HepG2 (cell line): ENCODE data around the gene CPAMD8. TPM values are rescaled to one million over a fixed set of nuclear protein-coding genes. Genes with fewer than 3 reads are reported as not detected.
A peak's percentile ranks its signal among the peaks of the same experiment; 100 is the strongest.

Experiments
- FOXK1 ChIP-seq: sonication (generic); formaldehyde crosslinking; IDR thresholded peaks from 2 replicates; pipeline ENCODE4 v1.4.0; 2020; ENCODE audit warnings: low read depth, missing genetic modification reagents, borderline replicate concordance
- MTF2 ChIP-seq: sonication (generic); formaldehyde crosslinking; IDR thresholded peaks from 2 replicates; pipeline ENCODE4 v1.5.0; 2020; ENCODE audit warnings: missing genetic modification reagents, borderline replicate concordance
- NFIC ChIP-seq: IDR thresholded peaks from 2 replicates; pipeline ENCODE4 v1.6.1; 2012; ENCODE audit warnings: mild to moderate bottlenecking, low read length, inconsistent platforms
- PAWR ChIP-seq: sonication (generic); formaldehyde crosslinking; IDR thresholded peaks from 2 replicates; pipeline ENCODE4 v1.4.0; 2020; ENCODE audit warnings: missing genetic modification reagents, mild to moderate bottlenecking, borderline replicate concordance
- SRSF9 ChIP-seq: fragments of 200-400 bp; formaldehyde crosslinking; IDR thresholded peaks from 2 replicates; pipeline ENCODE4 v1.6.1; 2018; ENCODE audit warnings: borderline replicate concordance, mild to moderate bottlenecking, low read depth, low read length; ENCODE audit not compliant: insufficient read depth, poor library complexity, severe bottlenecking
- ZBTB20 ChIP-seq: sonication (generic); formaldehyde crosslinking; IDR thresholded peaks from 2 replicates; pipeline ENCODE4 v1.8.1; 2023; ENCODE audit warnings: missing genetic modification reagents, low read depth, mild to moderate bottlenecking, borderline replicate concordance
- ZNF790 ChIP-seq: sonication (generic); formaldehyde crosslinking; IDR thresholded peaks from 2 replicates; pipeline ENCODE4 v1.8.0; 2022; ENCODE audit warnings: missing genetic modification reagents, mild to moderate bottlenecking, borderline replicate concordance
- polyA plus RNA-seq, 8 experiments: library from polyadenylated mRNA; depleted of rRNA in 3 of 8; stranded (reverse) in 7 of 8; unstranded in 1 of 8; fragments of >200 nt; fragmentation: Illumina TruSeq in 4 of 8; extraction: Trizol in 4 of 8; gene quantifications; 2 replicates each; pipeline versions ENCODE4 v1.2.1 to v1.2.3, GENCODE V29; 2011 to 2016; ENCODE audit warnings: low read depth in 4 of 8, missing spikeins in 1 of 8, mixed read lengths in 1 of 8; ENCODE audit not compliant: insufficient read depth in 1 of 8
- total RNA-seq, 5 experiments: library from RNA; depleted of rRNA; stranded (reverse); fragments of >200 nt; fragmentation: Illumina TruSeq; extraction: Trizol; gene quantifications; 2 replicates each; pipeline ENCODE4 v1.2.3, GENCODE V29; 2016; ENCODE audit warnings: low read depth in 1 of 5
- TF ChIP-seq, protein P1 (sequence below): sonication (generic); formaldehyde crosslinking; IDR thresholded peaks from 2 replicates; pipeline ENCODE4 v1.5.0; 2020; ENCODE audit warnings: missing genetic modification reagents
- TF ChIP-seq, protein P2 (sequence below): sonication (generic); formaldehyde crosslinking; IDR thresholded peaks from 2 replicates; pipeline ENCODE4 v1.8.1; 2023; ENCODE audit warnings: mild to moderate bottlenecking, missing genetic modification reagents
- TF ChIP-seq, protein P3 (sequence below): IDR thresholded peaks from 2 replicates; pipeline ENCODE4 v1.6.1; 2018; ENCODE audit warnings: missing genetic modification reagents, mild to moderate bottlenecking, missing compliant biosample characterization
- TF ChIP-seq, protein P4 (sequence below): sonication (generic); formaldehyde crosslinking; IDR thresholded peaks from one replicate; pipeline ENCODE4 v1.5.1; 2020; ENCODE audit warnings: mild to moderate bottlenecking, missing genetic modification reagents; ENCODE audit errors: not compliant biosample characterization
- TF ChIP-seq, protein P5 (sequence below): sonication (generic); formaldehyde crosslinking; IDR thresholded peaks from 2 replicates; pipeline ENCODE4 v1.9.0; 2021; ENCODE audit warnings: missing genetic modification reagents, mild to moderate bottlenecking, borderline replicate concordance

CPAMD8 gene
- total and polyA plus RNA-seq, 2 of the 13 experiments (the other 11 are each of a cell fraction or from before 2014, with no cell fraction given), result 0.29 to 0.34 TPM

DNA sequence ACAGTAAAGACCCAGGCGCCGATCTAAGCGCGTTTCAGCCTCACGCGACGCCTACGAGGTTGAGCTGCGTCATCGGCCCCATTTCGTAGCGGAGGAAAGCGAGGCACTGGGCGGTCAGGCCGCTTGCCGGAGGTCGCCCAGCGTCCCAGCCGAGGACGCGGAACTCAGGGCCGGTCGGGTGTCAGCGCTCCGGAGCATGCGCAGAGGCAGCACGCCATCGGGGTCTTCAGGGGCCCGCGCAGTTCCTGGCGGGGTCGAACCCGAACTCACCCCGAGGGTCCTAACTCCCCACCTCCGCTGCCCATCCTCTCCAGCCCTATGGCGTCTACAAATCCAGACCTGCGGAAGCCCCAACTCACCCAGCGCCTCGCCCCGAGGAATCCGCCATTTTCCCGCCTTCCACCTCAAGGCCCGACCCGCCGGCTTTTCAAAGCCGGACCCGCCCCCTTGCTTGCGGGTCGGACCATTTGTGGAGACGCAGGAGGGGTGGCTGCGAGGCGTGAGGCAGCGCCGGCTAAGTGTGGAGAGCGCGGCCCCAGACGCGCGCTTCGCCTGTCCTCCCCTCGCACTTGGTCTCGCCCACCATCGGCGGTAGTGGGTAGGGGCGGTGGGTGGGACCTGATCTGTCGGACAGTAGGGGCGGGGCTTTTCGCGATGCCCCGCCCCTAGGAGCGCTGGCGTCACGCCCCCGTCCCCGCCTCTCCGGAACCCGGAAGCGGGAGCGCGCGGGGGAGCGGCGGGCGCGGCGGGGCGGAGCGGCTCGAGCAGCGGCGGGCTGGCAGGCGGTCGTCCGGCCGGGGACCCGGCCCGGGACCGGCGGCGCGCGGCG is 48.6 kb upstream of the CPAMD8 start, which contains the start of the genes HAUS8 and MYO9B (continued):
- TF ChIP-seq, protein P1, sequence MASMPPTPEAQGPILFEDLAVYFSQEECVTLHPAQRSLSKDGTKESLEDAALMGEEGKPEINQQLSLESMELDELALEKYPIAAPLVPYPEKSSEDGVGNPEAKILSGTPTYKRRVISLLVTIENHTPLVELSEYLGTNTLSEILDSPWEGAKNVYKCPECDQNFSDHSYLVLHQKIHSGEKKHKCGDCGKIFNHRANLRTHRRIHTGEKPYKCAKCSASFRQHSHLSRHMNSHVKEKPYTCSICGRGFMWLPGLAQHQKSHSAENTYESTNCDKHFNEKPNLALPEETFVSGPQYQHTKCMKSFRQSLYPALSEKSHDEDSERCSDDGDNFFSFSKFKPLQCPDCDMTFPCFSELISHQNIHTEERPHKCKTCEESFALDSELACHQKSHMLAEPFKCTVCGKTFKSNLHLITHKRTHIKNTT (CRISPR knock-in tag), result no peak
- TF ChIP-seq, protein P2, sequence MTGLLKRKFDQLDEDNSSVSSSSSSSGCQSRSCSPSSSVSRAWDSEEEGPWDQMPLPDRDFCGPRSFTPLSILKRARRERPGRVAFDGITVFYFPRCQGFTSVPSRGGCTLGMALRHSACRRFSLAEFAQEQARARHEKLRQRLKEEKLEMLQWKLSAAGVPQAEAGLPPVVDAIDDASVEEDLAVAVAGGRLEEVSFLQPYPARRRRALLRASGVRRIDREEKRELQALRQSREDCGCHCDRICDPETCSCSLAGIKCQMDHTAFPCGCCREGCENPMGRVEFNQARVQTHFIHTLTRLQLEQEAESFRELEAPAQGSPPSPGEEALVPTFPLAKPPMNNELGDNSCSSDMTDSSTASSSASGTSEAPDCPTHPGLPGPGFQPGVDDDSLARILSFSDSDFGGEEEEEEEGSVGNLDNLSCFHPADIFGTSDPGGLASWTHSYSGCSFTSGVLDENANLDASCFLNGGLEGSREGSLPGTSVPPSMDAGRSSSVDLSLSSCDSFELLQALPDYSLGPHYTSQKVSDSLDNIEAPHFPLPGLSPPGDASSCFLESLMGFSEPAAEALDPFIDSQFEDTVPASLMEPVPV (CRISPR knock-in tag), result no peak
- TF ChIP-seq ZNF790, result no peak
- TF ChIP-seq, protein P3, sequence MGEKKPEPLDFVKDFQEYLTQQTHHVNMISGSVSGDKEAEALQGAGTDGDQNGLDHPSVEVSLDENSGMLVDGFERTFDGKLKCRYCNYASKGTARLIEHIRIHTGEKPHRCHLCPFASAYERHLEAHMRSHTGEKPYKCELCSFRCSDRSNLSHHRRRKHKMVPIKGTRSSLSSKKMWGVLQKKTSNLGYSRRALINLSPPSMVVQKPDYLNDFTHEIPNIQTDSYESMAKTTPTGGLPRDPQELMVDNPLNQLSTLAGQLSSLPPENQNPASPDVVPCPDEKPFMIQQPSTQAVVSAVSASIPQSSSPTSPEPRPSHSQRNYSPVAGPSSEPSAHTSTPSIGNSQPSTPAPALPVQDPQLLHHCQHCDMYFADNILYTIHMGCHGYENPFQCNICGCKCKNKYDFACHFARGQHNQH (CRISPR knock-in tag), result 0 out of 2 replicates have a peak, but pooled peaks have one; percentile 17
- TF ChIP-seq, protein P4, sequence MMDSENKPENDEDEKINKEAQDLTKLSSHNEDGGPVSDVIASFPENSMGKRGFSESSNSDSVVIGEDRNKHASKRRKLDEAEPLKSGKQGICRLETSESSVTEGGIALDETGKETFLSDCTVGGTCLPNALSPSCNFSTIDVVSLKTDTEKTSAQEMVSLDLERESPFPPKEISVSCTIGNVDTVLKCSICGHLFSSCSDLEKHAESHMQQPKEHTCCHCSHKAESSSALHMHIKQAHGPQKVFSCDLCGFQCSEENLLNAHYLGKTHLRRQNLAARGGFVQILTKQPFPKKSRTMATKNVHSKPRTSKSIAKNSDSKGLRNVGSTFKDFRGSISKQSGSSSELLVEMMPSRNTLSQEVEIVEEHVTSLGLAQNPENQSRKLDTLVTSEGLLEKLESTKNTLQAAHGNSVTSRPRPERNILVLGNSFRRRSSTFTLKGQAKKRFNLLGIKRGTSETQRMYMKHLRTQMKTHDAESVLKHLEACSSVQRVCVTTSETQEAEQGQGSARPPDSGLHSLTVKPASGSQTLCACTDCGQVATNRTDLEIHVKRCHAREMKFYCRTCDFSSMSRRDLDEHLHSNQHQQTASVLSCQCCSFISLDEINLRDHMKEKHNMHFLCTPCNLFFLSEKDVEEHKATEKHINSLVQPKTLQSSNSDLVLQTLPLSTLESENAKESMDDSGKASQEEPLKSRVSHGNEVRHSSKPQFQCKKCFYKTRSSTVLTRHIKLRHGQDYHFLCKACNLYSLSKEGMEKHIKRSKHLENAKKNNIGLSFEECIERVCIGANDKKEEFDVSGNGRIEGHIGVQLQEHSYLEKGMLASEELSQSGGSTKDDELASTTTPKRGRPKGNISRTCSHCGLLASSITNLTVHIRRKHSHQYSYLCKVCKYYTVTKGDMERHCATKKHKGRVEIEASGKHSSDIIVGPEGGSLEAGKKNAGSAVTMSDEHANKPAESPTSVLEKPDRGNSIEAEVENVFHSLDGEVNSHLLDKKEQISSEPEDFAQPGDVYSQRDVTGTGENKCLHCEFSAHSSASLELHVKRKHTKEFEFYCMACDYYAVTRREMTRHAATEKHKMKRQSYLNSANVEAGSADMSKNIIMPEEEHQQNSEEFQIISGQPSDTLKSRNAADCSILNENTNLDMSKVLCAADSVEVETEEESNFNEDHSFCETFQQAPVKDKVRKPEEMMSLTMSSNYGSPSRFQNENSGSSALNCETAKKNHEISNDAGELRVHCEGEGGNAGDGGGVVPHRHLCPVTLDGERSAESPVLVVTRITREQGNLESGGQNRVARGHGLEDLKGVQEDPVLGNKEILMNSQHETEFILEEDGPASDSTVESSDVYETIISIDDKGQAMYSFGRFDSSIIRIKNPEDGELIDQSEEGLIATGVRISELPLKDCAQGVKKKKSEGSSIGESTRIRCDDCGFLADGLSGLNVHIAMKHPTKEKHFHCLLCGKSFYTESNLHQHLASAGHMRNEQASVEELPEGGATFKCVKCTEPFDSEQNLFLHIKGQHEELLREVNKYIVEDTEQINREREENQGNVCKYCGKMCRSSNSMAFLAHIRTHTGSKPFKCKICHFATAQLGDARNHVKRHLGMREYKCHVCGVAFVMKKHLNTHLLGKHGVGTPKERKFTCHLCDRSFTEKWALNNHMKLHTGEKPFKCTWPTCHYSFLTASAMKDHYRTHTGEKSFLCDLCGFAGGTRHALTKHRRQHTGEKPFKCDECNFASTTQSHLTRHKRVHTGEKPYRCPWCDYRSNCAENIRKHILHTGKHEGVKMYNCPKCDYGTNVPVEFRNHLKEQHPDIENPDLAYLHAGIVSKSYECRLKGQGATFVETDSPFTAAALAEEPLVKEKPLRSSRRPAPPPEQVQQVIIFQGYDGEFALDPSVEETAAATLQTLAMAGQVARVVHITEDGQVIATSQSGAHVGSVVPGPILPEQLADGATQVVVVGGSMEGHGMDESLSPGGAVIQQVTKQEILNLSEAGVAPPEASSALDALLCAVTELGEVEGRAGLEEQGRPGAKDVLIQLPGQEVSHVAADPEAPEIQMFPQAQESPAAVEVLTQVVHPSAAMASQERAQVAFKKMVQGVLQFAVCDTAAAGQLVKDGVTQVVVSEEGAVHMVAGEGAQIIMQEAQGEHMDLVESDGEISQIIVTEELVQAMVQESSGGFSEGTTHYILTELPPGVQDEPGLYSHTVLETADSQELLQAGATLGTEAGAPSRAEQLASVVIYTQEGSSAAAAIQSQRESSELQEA (CRISPR knock-in tag), result no peak
- TF ChIP-seq, protein P5, sequence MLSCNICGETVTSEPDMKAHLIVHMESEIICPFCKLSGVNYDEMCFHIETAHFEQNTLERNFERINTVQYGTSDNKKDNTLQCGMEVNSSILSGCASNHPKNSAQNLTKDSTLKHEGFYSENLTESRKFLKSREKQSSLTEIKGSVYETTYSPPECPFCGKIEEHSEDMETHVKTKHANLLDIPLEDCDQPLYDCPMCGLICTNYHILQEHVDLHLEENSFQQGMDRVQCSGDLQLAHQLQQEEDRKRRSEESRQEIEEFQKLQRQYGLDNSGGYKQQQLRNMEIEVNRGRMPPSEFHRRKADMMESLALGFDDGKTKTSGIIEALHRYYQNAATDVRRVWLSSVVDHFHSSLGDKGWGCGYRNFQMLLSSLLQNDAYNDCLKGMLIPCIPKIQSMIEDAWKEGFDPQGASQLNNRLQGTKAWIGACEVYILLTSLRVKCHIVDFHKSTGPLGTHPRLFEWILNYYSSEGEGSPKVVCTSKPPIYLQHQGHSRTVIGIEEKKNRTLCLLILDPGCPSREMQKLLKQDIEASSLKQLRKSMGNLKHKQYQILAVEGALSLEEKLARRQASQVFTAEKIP (CRISPR knock-in tag), result no peak
- TF ChIP-seq MTF2 (CRISPR knock-in tag), result peak; percentile 86; the same call in 1 of the 2 replicates
- 0 out of 2 replicates have a peak, but pooled peaks have one; percentile 14 for TF ChIP-seq FOXK1 (CRISPR knock-in tag)
- no peak for TF ChIP-seq PAWR (CRISPR knock-in tag)
- no peak for TF ChIP-seq SRSF9
- no peak for TF ChIP-seq NFIC
- peak; percentile 84 for TF ChIP-seq ZBTB20
